Gastroesophageal sphincter (tissue), 4 donors: ENCODE results near the gene NAV2. TPM values are rescaled to one million over a fixed set of nuclear protein-coding genes. Genes with fewer than 3 reads are reported as not detected.

Experiments used
- ATAC-seq: fragments of 150-250 bp; one replicate; pipeline ENCODE4 v1.9.1; 2016; ENCODE audit warnings: mild to moderate bottlenecking, moderate library complexity
- H3K27ac ChIP-seq, 4 donors: fragments of 200-600 bp; sonication (generic) in 3 of 4; 1 replicate in 3 of 4; 2 replicates in 1 of 4; pipeline ENCODE4 v1.5.1; 2016 to 2019
- H3K27me3 ChIP-seq: fragments of 200-600 bp; sonication (generic); one replicate; pipeline ENCODE4 v1.5.1; 2019
- H3K36me3 ChIP-seq, 2 donors: fragments of 200-600 bp; sonication (generic); one replicate each; pipeline ENCODE4 v1.5.1; 2019; ENCODE audit warnings: control low read depth in 1 of 2
- H3K4me1 ChIP-seq, 3 donors: fragments of 200-600 bp; sonication (generic); 1 replicate in 2 of 3; 2 replicates in 1 of 3; pipeline ENCODE4 v1.5.1; 2016 to 2019; ENCODE audit warnings: control low read depth in 2 of 3
- H3K4me3 ChIP-seq, 2 donors: fragments of 200-600 bp; sonication (generic); one replicate each; pipeline ENCODE4 v1.5.1; 2019; ENCODE audit warnings: mild to moderate bottlenecking in 1 of 2, moderate library complexity in 1 of 2
- H3K9me3 ChIP-seq, 3 donors: fragments of 200-600 bp; sonication (generic); one replicate each; pipeline ENCODE4 v1.5.1; 2017 to 2019; ENCODE audit warnings: control low read depth in 2 of 3
- CTCF ChIP-seq, 4 experiments: fragments of 200-600 bp in 2 of 4; fragments of 450-650 bp in 2 of 4; sonication (generic) in 1 of 4; IDR thresholded peaks; one replicate each; pipeline ENCODE4 v1.5.1; 2017 to 2019; ENCODE audit warnings: antibody characterized with exemption in 4 of 4, mild to moderate bottlenecking in 2 of 4, moderate library complexity in 2 of 4
- EP300 ChIP-seq: sonication (generic); formaldehyde crosslinking; IDR thresholded peaks from one replicate; pipeline ENCODE4 v1.6.1; 2017; ENCODE audit warnings: antibody characterized with exemption, mild to moderate bottlenecking
- POLR2A ChIP-seq, 2 donors: fragments of 450-650 bp; IDR thresholded peaks; one replicate each; pipeline ENCODE4 v1.6.1; 2017; ENCODE audit warnings: antibody characterized with exemption in 2 of 2, mild to moderate bottlenecking in 2 of 2, moderate library complexity in 1 of 2
- POLR2AphosphoS5 ChIP-seq: sonication (generic); formaldehyde crosslinking; IDR thresholded peaks from one replicate; pipeline ENCODE4 v1.6.1; 2017; ENCODE audit warnings: antibody characterized with exemption
- WGBS, 2 donors: methylation state at CpG; one replicate each; pipeline ENCODE4 v1.1.5; 2018; ENCODE audit warnings: low coverage in 1 of 2; 5-methylcytosine and 5-hydroxymethylcytosine counted together
- total RNA-seq, 4 donors: library from RNA; depleted of rRNA; stranded (reverse); fragments of >200 nt; gene quantifications; one replicate each; pipeline ENCODE4 v1.1.0, GENCODE V29; 2016

Gene NAV2
- total RNA-seq, 4 donors from 2014 or later = 19.5 to 57.1 (median 43.4) TPM

GRCh38 chr11:19929147-19929546, 216.5 kb downstream of the NAV2 start:
- Histone ChIP-seq H3K36me3 (peaks cover 0 to 14% of the 10 kb centered on the region in 2 donors), H3K27me3 (no peaks in the 10 kb centered on the region), H3K9me3 (no peaks in the 10 kb centered on the region), H3K4me3 (no peak overlapping the region), H3K27ac (peak overlapping the region in 3 of 4 donors; percentile 14 to 27 (median 22)), H3K4me1 (peaks cover 0 to 70% (median 2%) of the 10 kb centered on the region in 3 donors)
- ATAC-seq = no peak
- TF ChIP-seq CTCF (IDR thresholded peaks at IDR 0.05) = no peak
- no peak for TF ChIP-seq POLR2A (IDR thresholded peaks at IDR 0.05)
- TF ChIP-seq EP300 = no peak
- no peak for TF ChIP-seq POLR2AphosphoS5
- WGBS, 2 donors = 65 to 100% methylated on average over 1 to 2 of the region's 2 CpGs

- Histone ChIP-seq H3K4me1 (peaks cover 0 to 73% (median 2%) of the 10 kb centered on the region in 3 donors), H3K27me3 (no peaks in the 10 kb centered on the region), H3K36me3 (peaks cover 0 to 19% of the 10 kb centered on the region in 2 donors), H3K27ac (peak overlapping the region in 2 of 4 donors; percentile 22 to 28), H3K9me3 (no peaks in the 10 kb centered on the region), H3K4me3 (no peak overlapping the region)
- no peak for ATAC-seq
- TF ChIP-seq CTCF (IDR thresholded peaks at IDR 0.05) (no peak), EP300 (no peak), POLR2AphosphoS5 (no peak), POLR2A (IDR thresholded peaks at IDR 0.05) (no peak)
- WGBS, 2 donors = 50 to 68% methylated on average over 1 to 2 of the region's 2 CpGs
Observed at GRCh38 chr11:19929655-19930054, 217.0 kb downstream of the NAV2 start.

GRCh38 chr11:19931141-19931770, 218.6 kb downstream of the NAV2 start:
- H3K4me3 ChIP-seq = no peak overlapping the region
- H3K27ac ChIP-seq = peak overlapping the region; percentile 3 to 73 (median 64)
- H3K9me3 ChIP-seq = no peaks in the 10 kb centered on the region
- peak; percentile 52 for ATAC-seq
- peaks cover 0 to 31% of the 10 kb centered on the region in 2 donors for H3K36me3 ChIP-seq
- no peak for TF ChIP-seq POLR2A (IDR thresholded peaks at IDR 0.05)
- peak; percentile 23 for TF ChIP-seq POLR2AphosphoS5
- WGBS, 2 donors = 19 to 26% methylated on average over 4 to 7 of the region's 14 CpGs
- H3K4me1 ChIP-seq = peaks cover 0 to 73% (median 2%) of the 10 kb centered on the region in 3 donors
- no peaks in the 10 kb centered on the region for H3K27me3 ChIP-seq

GRCh38 chr11:19931771-19932369, 219.2 kb downstream of the NAV2 start:
- H3K4me3 ChIP-seq = no peak overlapping the region
- H3K4me1 ChIP-seq = peaks cover 0 to 67% (median 0%) of the 10 kb centered on the region in 3 donors
- H3K9me3 ChIP-seq = no peaks in the 10 kb centered on the region
- H3K27ac ChIP-seq = peak overlapping the region in 2 of 4 donors; percentile 68 to 73
- TF ChIP-seq POLR2AphosphoS5 (no peak), POLR2A (IDR thresholded peaks at IDR 0.05) (no peak), EP300 (no peak), CTCF (IDR thresholded peaks at IDR 0.05) (no peak)
- H3K36me3 ChIP-seq = peaks cover 0 to 37% of the 10 kb centered on the region in 2 donors
- ATAC-seq = no peak
- 17 to 38% methylated on average over 1 to 2 of the region's 7 CpGs for WGBS, 2 donors
- H3K27me3 ChIP-seq = no peaks in the 10 kb centered on the region

GRCh38 chr11:19933132-19933735, 220.6 kb downstream of the NAV2 start:
- H3K27me3 ChIP-seq = no peaks in the 10 kb centered on the region
- 97% methylated on average over 10 of the region's 20 CpGs; no CpG with 5 or more reads in 1 of the 2 donors for WGBS, 2 donors
- H3K9me3 ChIP-seq = no peaks in the 10 kb centered on the region
- no peak for ATAC-seq
- no peak overlapping the region for H3K27ac ChIP-seq
- H3K36me3 ChIP-seq = peaks cover 0 to 43% of the 10 kb centered on the region in 2 donors
- no peak overlapping the region for H3K4me3 ChIP-seq
- TF ChIP-seq POLR2AphosphoS5 (no peak), EP300 (no peak), CTCF (IDR thresholded peaks at IDR 0.05) (no peak), POLR2A (IDR thresholded peaks at IDR 0.05) (no peak)
- H3K4me1 ChIP-seq = peaks cover 0 to 54% (median 0%) of the 10 kb centered on the region in 3 donors
